ENCODE measurements around the gene ADARB1.

GRCh38 chr21:45051580-45052434 lies 22.6 kb upstream of the ADARB1 start:
- TF ChIP-seq CTCF (IDR thresholded peaks at IDR 0.05) (no peak), POLR2A (IDR thresholded peaks at IDR 0.05) (no peak), EP300 (IDR thresholded peaks at IDR 0.05) (no peak)

All from ovary (tissue), 3 donors.